B cell (primary cell): ENCODE measurements around the gene FARP1. TPM values are rescaled to one million over a fixed set of nuclear protein-coding genes. Genes with fewer than 3 reads are reported as not detected.

ENCODE experiments used
- ATAC-seq: fragments of 200-7000 bp; cut with Tn5 transposase; one replicate; pipeline ENCODE4 v1.10.0; 2021; ENCODE audit warnings: low read depth, mild to moderate bottlenecking, moderate number of reproducible peaks, moderate library complexity
- CTCF ChIA-PET: fragments of 350-600 bp; sonication (Branson Sonifier 250); formaldehyde crosslinking; loops from one replicate; lab custom pipeline; 2021; ENCODE audit warnings: antibody characterized with exemption, inconsistent platforms; lab: Charles Lee
- POLR2A ChIA-PET: fragments of 350-600 bp; sonication (Branson Sonifier 250); formaldehyde crosslinking; loops from one replicate; lab custom pipeline; 2021; ENCODE audit warnings: antibody characterized with exemption; lab: Charles Lee
- DNase-seq: peaks from one replicate; pipeline ENCODE4 v3.0.0; 2013
- H2AFZ ChIP-seq: 2 replicates; pipeline ENCODE4 v1.6.1; 2012; ENCODE audit warnings: mild to moderate bottlenecking, low read depth, low read length; ENCODE audit not compliant: insufficient read depth, poor library complexity, severe bottlenecking
- H3K27ac ChIP-seq, 2 donors: 1 replicate in 1 of 2; 2 replicates in 1 of 2; pipeline ENCODE4 v1.5.1; 2012 to 2013; ENCODE audit warnings: low read length in 2 of 2, mild to moderate bottlenecking in 2 of 2, moderate library complexity in 1 of 2
- H3K27me3 ChIP-seq, 4 experiments: fragments of 200-600 bp in 1 of 4; sonication (generic) in 1 of 4; replicated peaks in 1 of 4; 1 replicate in 2 of 4; 2 replicates in 2 of 4; pipeline versions ENCODE4 v1.6.1 to v1.7.0; 2013 to 2016; ENCODE audit warnings: low read length in 3 of 4, mild to moderate bottlenecking in 2 of 4, mixed read lengths in 1 of 4, moderate library complexity in 1 of 4; ENCODE audit not compliant: insufficient read depth in 4 of 4, control insufficient read depth in 3 of 4; ENCODE audit errors: control extremely low read depth in 1 of 4
- H3K36me3 ChIP-seq, 2 experiments: replicated peaks in 1 of 2; 1 replicate in 1 of 2; 2 replicates in 1 of 2; pipeline versions ENCODE4 v1.6.1 to v1.7.1; 2013; ENCODE audit warnings: low read length in 1 of 2; ENCODE audit not compliant: insufficient read depth in 2 of 2, control insufficient read depth in 1 of 2; ENCODE audit errors: control extremely low read depth in 1 of 2, extremely low read depth in 1 of 2
- H3K4me1 ChIP-seq, 2 donors: fragments of 200-600 bp in 1 of 2; sonication (generic) in 1 of 2; 1 replicate in 1 of 2; 2 replicates in 1 of 2; pipeline versions ENCODE4 v1.5.1 to v1.6.1; 2013 to 2017; ENCODE audit warnings: low read length in 2 of 2; ENCODE audit not compliant: control insufficient read depth in 2 of 2, insufficient read depth in 2 of 2
- H3K4me2 ChIP-seq: replicated peaks from 2 replicates; pipeline ENCODE3; 2012; ENCODE audit warnings: mild to moderate bottlenecking, low read depth, low read length; ENCODE audit not compliant: poor library complexity, severe bottlenecking
- H3K4me3 ChIP-seq, 5 experiments: fragments of 200-600 bp in 1 of 5; sonication (generic) in 1 of 5; 1 replicate in 3 of 5; 2 replicates in 2 of 5; pipeline versions ENCODE4 v1.5.1 to v1.7.0; 2011 to 2016; ENCODE audit warnings: low read length in 4 of 5, mild to moderate bottlenecking in 4 of 5, low read depth in 2 of 5, control low read depth in 1 of 5, moderate library complexity in 1 of 5; ENCODE audit not compliant: insufficient read depth in 1 of 5; ENCODE audit errors: control extremely low read depth in 1 of 5, extremely low read depth in 1 of 5
- H3K79me2 ChIP-seq: fragments of 200-600 bp; sonication (generic); one replicate; pipeline ENCODE4 v1.6.0; 2016; ENCODE audit warnings: low read length; ENCODE audit not compliant: control insufficient read depth, insufficient read depth
- H3K9ac ChIP-seq: fragments of 200-600 bp; sonication (generic); 2 replicates; pipeline ENCODE4 v1.6.1; 2017; ENCODE audit warnings: mild to moderate bottlenecking, low read length, moderate library complexity
- H3K9me3 ChIP-seq, 3 donors: one replicate each; pipeline versions ENCODE4 v1.6.1 to v1.7.1; 2013; ENCODE audit warnings: low read length in 2 of 3; ENCODE audit not compliant: control insufficient read depth in 2 of 3, insufficient read depth in 1 of 3; ENCODE audit errors: control extremely low read depth in 1 of 3
- H4K20me1 ChIP-seq: 2 replicates; pipeline ENCODE4 v1.6.0; 2012; ENCODE audit warnings: mild to moderate bottlenecking, low read length; ENCODE audit not compliant: insufficient read depth, control insufficient read depth, poor library complexity, severe bottlenecking
- H3K27ac Mint-ChIP-seq: one replicate; pipeline ENCODE4 v1.8.0; 2021; ENCODE audit warnings: mixed read lengths
- H3K27me3 Mint-ChIP-seq: one replicate; pipeline ENCODE4 v1.8.0; 2021; ENCODE audit warnings: mixed read lengths
- H3K4me1 Mint-ChIP-seq: one replicate; pipeline ENCODE4 v1.8.0; 2021; ENCODE audit warnings: mixed read lengths
- H3K4me3 Mint-ChIP-seq: one replicate; pipeline ENCODE4 v1.8.0; 2021; ENCODE audit warnings: mixed read lengths
- H3K9me3 Mint-ChIP-seq: one replicate; pipeline ENCODE4 v1.8.0; 2022; ENCODE audit warnings: mixed read lengths; ENCODE audit not compliant: insufficient read depth
- EZH2 ChIP-seq: IDR thresholded peaks from 2 replicates; pipeline ENCODE4 v1.6.1; 2012; ENCODE audit warnings: borderline replicate concordance, low read depth, mild to moderate bottlenecking, moderate library complexity, low read length; ENCODE audit not compliant: insufficient read depth, poor library complexity, severe bottlenecking
- WGBS: methylation state at CpG from one replicate; pipeline ENCODE4 v1.1.5; 2013; ENCODE audit warnings: missing lambda C conversion rate; ENCODE audit not compliant: insufficient coverage; 5-methylcytosine and 5-hydroxymethylcytosine counted together
- intact Hi-C: fragments of 100-400 bp; cut with micrococcal nuclease; formaldehyde crosslinking; loops from one replicate; pipeline ENCODE4 v1.10.0; 2022
- polyA plus RNA-seq: library from polyadenylated mRNA; depleted of rRNA; stranded (reverse); fragments of >200 nt; gene quantifications from 2 replicates; pipeline ENCODE4 v1.2.3, GENCODE V29; 2012
- total RNA-seq, 2 donors: library from RNA; stranded (reverse); fragments of 120-200 nt in 1 of 2; gene quantifications; 1 replicate in 1 of 2; 2 replicates in 1 of 2; pipeline versions ENCODE4 v1.2.3 to v1.2.4, GENCODE V29; 2013 to 2022
- TF ChIP-seq, protein P1 (sequence below): fragments of 200-600 bp; IDR thresholded peaks from one replicate; pipeline ENCODE4 v1.8.0; 2022; ENCODE audit warnings: antibody characterized with exemption, mild to moderate bottlenecking

FARP1 gene
- total and polyA plus RNA-seq, 2 donors (not counting 1 experiment from before 2014, with no cell fraction given), result 0.15 to 1.5 TPM

DNA sequence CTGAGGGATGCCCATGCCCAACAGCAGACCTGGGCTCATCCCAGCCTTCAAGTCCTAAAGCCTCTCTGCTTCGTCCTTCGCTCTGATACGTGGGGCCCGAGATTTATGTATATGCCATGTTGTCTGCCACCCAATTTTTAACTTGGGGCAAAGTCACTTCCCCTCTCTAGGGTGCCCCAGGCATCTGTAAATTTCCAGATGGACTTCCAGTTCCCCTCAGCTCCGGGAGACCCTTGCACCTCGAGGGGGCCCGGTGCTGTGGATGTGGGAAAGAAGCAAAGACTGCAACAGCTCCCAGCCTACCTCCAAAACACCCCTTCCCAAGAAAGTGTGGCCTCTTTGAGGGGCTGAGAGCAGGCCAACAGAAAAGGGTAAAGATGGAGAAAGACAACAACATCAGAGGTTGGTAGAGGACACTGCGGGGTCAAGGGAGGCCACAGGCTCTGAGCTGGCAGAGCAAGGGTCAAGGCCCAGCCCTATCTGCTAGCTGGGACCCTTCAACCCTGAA lies 336.7 kb downstream of the FARP1 start:
- no peak for DNase-seq
- H3K27me3 Mint-ChIP-seq, result no peaks in the 10 kb centered on the region
- Histone ChIP-seq H3K79me2 (peaks cover 88% of the 10 kb centered on the region), H4K20me1 (peaks cover 95% of the 10 kb centered on the region), H3K27me3 (no peaks in the 10 kb centered on the region), H3K9me3 (peaks cover 0 to 4% (median 0%) of the 10 kb centered on the region in 3 donors), H3K4me3 (no peak overlapping the region), H3K36me3 (peaks cover 0 to 24% of the 10 kb centered on the region in 2 experiments), H3K9ac (no peak overlapping the region), H2AFZ (no peak overlapping the region), H3K4me2 (no peak overlapping the region), H3K27ac (no peak overlapping the region), H3K4me1 (peaks cover 38 to 51% of the 10 kb centered on the region in 2 donors)
- POLR2A ChIA-PET, result no interaction called here
- intact Hi-C loops, result no loop called here
- CTCF ChIA-PET, result interaction anchor here (1.7 kb wide), 1 partner anchor 173 kb away, joined by 3 read pairs; no protein-coding TSS in a partner anchor
- no peak overlapping the region for H3K4me3 Mint-ChIP-seq
- no peak for ATAC-seq
- WGBS, result 97% methylated on average over 5 of the region's 8 CpGs
- no peak for TF ChIP-seq EZH2
- TF ChIP-seq, protein P1, sequence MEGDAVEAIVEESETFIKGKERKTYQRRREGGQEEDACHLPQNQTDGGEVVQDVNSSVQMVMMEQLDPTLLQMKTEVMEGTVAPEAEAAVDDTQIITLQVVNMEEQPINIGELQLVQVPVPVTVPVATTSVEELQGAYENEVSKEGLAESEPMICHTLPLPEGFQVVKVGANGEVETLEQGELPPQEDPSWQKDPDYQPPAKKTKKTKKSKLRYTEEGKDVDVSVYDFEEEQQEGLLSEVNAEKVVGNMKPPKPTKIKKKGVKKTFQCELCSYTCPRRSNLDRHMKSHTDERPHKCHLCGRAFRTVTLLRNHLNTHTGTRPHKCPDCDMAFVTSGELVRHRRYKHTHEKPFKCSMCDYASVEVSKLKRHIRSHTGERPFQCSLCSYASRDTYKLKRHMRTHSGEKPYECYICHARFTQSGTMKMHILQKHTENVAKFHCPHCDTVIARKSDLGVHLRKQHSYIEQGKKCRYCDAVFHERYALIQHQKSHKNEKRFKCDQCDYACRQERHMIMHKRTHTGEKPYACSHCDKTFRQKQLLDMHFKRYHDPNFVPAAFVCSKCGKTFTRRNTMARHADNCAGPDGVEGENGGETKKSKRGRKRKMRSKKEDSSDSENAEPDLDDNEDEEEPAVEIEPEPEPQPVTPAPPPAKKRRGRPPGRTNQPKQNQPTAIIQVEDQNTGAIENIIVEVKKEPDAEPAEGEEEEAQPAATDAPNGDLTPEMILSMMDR, result no peak
- no peaks in the 10 kb centered on the region for H3K9me3 Mint-ChIP-seq
- no peak overlapping the region for H3K27ac Mint-ChIP-seq
- peaks cover 66% of the 10 kb centered on the region for H3K4me1 Mint-ChIP-seq
